Measurements from ENCODE around the gene CLTCL1.

DNA sequence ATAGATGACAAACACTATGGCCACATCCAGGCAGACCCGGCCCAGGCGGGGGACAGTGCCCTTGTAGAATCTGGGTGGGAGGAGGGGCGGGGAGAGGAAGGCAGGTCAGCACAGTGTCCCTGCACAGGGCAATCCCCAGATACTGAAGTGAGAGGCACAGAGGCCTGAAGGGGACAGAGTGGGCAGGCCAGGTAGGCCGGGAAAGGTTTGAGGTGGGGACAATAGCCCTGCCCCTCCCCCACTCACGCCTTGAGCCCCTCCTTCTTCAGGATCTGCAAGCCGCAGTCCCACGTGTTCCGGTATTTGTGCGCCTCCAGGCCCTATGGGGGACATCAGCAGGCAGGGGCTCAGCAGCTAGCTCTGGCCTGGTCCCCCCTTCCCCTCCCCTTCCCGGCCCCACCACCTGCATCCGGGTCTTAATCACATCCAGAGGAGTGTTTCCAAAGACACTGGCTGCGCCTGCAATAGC, 115.3 kb downstream of the CLTCL1 start:
- TF ChIP-seq, protein P1, sequence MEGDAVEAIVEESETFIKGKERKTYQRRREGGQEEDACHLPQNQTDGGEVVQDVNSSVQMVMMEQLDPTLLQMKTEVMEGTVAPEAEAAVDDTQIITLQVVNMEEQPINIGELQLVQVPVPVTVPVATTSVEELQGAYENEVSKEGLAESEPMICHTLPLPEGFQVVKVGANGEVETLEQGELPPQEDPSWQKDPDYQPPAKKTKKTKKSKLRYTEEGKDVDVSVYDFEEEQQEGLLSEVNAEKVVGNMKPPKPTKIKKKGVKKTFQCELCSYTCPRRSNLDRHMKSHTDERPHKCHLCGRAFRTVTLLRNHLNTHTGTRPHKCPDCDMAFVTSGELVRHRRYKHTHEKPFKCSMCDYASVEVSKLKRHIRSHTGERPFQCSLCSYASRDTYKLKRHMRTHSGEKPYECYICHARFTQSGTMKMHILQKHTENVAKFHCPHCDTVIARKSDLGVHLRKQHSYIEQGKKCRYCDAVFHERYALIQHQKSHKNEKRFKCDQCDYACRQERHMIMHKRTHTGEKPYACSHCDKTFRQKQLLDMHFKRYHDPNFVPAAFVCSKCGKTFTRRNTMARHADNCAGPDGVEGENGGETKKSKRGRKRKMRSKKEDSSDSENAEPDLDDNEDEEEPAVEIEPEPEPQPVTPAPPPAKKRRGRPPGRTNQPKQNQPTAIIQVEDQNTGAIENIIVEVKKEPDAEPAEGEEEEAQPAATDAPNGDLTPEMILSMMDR (IDR thresholded peaks at IDR 0.05) = no peak
- TF ChIP-seq POLR2A (IDR thresholded peaks at IDR 0.05) = no peak
